ENCODE data around the gene PARP2. TPM values are rescaled to one million over a fixed set of nuclear protein-coding genes. Genes with fewer than 3 reads are reported as not detected.

PARP2 gene
- 10.1 and 11.4 TPM in 2 replicates for total RNA-seq

GRCh38 chr14:20343092-20343861, at the start of gene PARP2:
Gene PARP2 (plus strand): TSS chr14:20343635. CDS start chr14:20343642, 7 bp downstream.

GRCh38 chr14:20305265-20306078, 38.0 kb upstream of the PARP2 start, which contains the start of gene TTC5:
Gene TTC5 (minus strand): TSS chr14:20305951. CDS start chr14:20305937, 14 bp downstream.

GRCh38 chr14:20332788-20333493, 10.5 kb upstream of the PARP2 start, which contains the start of gene CCNB1IP1:
Gene CCNB1IP1 (minus strand): TSS chr14:20333279. CDS start chr14:20316523, 16,756 bp downstream.

Small RNA genes within 50 kb of the gene (small RNA-seq; reads per million reads assigned to genes)
- gene SNORA79B (1.3 reads per million, percentile 68 among the genes with 10 or more reads in this experiment), gene SNORD126 (106 reads per million, percentile 99 among the genes with 10 or more reads in this experiment)

Other genes starting within 250 kb of the PARP2 start
- not detected in 2 replicates for gene OR4K17, start 232.9 kb upstream of the PARP2 start, total RNA-seq
- not detected in 2 replicates for gene OR4N5, start 204.8 kb upstream of the PARP2 start, total RNA-seq
- gene OR11G2, start 152.7 kb upstream of the PARP2 start, total RNA-seq = not detected in 2 replicates
- gene OR11H6, start 119.9 kb upstream of the PARP2 start, total RNA-seq = not detected in 2 replicates
- not detected in 2 replicates for gene OR11H7, start 114.7 kb upstream of the PARP2 start, total RNA-seq
- not detected in 2 replicates for gene OR11H4, start 104.3 kb upstream of the PARP2 start, total RNA-seq
- 19.3 TPM in 2 replicates for gene TTC5, start 37.7 kb upstream of the PARP2 start, total RNA-seq
- 35.0 and 35.9 TPM in 2 replicates for gene CCNB1IP1, start 10.4 kb upstream of the PARP2 start, total RNA-seq
- 23.2 and 30.5 TPM in 2 replicates for gene TEP1, start 69.9 kb downstream of the PARP2 start, total RNA-seq
- gene KLHL33, start 92.5 kb downstream of the PARP2 start, total RNA-seq = not detected in 2 replicates
- 45.1 and 49.5 TPM in 2 replicates for gene OSGEP, start 111.2 kb downstream of the PARP2 start, total RNA-seq
- 60.2 and 74.5 TPM in 2 replicates for gene APEX1, start 111.6 kb downstream of the PARP2 start, total RNA-seq
- 25.8 and 26.1 TPM in 2 replicates for gene PIP4P1, start 117.8 kb downstream of the PARP2 start, total RNA-seq
- gene PNP, start 125.8 kb downstream of the PARP2 start, total RNA-seq = 343 and 388 TPM in 2 replicates
- 0.48 and 4.2 TPM in 2 replicates for gene RNASE10, start 161.9 kb downstream of the PARP2 start, total RNA-seq
- not detected in 2 replicates for gene RNASE9, start 217.4 kb downstream of the PARP2 start, total RNA-seq
- not detected in 2 replicates for gene RNASE11, start 244.4 kb downstream of the PARP2 start, total RNA-seq
- not detected in 2 replicates for gene RNASE12, start 247.7 kb downstream of the PARP2 start, total RNA-seq

Measured in vein endothelial cell (primary cell).